GM12892 (cell line): ENCODE data around the gene KIAA0825.

ENCODE experiments used
- POLR2A ChIP-seq: IDR thresholded peaks from 2 replicates; pipeline ENCODE4 v1.6.1; 2011; ENCODE audit warnings: low read depth, low read length, control low read depth
- POLR2AphosphoS5 ChIP-seq: IDR thresholded peaks from 2 replicates; pipeline ENCODE4 v1.6.1; 2011; ENCODE audit warnings: low read depth, low read length, control low read depth

DNA sequence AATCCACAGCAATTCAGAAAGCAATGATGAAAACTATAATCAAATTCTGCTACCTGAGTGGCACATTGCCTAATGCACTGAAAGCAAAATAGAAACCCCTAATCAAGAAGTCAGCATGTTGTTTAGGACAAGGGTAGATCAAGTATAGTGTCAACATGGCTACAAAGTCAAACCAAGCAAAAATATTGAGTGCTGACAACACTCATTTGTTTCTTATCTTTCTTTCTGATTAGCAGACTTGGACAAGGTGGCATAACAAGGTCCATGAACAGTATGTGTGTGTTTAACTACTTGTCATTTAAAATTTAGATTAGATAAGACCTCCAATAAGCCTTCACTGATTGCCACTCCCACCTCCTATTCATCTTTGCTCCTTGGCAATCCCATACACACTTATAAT is 332.4 kb downstream of the KIAA0825 start:
- TF ChIP-seq POLR2AphosphoS5, result no peak
- no peak for TF ChIP-seq POLR2A
